ENCODE measurements around the gene CEP164. TPM values are rescaled to one million over a fixed set of nuclear protein-coding genes. Genes with fewer than 3 reads are reported as not detected.

The CEP164 gene
- polyA plus RNA-seq, 3 donors = 4.3 to 32.1 (median 8.0) TPM

DNA sequence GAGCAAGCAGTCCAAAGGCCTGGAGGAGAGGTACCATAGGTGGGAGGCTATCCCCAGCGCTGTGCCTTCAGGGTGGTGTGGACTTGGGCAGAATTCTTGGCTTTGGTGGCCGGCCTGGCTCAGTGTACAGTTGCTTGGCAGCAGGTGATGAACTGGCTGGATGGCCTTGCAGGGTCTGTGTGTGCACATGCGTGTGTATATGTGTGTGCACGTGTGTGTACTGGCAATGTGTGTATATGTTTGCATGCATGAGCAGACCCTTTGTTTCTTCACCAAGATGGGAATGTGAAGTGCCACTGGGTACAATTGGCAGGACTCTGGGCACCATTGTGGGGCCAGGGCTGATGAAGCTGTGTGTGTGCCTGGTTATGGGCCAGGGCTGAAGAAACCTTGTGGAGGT is 53.0 kb downstream of the CEP164 start:
- H3K27ac Mint-ChIP-seq = no peak overlapping the region

DNA sequence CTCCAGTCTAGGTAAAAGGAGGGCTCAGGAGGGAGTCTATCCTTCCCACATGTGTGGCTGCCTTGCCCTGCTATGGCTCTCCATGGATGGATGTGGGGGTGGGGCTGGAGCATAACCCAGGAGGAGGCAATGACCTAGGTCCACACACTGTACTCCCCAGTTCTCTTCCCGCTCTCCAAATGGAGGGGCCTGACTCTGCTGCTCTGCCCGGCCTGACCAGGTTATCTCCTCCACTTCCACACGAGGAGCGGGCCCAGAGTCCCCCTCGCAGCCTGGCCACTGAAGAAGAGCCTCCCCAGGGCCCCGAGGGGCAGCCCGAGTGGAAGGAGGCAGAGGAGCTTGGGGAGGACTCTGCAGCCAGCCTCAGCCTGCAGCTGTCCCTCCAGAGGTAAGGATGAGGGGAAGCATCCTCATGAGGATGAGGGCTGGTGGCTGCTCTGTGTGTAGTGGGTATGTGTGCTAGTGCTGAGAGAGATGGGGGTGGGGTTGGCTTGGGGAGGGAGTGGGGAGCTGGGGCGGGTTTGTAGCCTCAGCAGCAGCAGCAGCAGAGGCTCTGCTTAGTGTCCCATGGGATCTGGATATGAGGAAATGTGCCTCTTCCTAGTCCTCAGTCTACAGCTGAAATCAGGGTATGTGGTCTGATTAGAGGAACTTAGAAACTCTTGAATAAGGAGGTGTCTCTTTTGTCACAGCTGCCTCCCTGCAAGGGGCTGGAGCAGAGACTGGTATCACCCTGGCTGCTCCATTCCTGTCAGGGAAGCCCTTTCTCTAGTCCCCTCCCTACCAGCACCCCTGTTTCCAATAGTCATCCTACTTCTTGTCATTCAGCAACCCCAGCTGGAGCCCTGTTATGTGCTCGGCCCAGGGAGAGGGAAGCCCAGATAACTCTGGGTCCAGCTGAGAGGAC is 54.1 kb downstream of the CEP164 start:
- DNase-seq = no peak
- Histone ChIP-seq H3K27ac (ENCODE audit: low read depth in 1 of 2, low read length in 2 of 2) (no peak overlapping the region), H3K4me2 (replicated peaks; ENCODE audit: extremely low read depth, low read length, poor library complexity, severe bottlenecking) (no peak overlapping the region), H3K9me3 (replicated peaks in 1 of 2; ENCODE audit: control insufficient read depth in 1 of 2, insufficient read depth in 1 of 2, low read length in 2 of 2) (no peaks in the 10 kb centered on the region), H3K27me3 (ENCODE audit: control insufficient read depth in 2 of 2, insufficient read depth in 2 of 2, low read length in 2 of 2) (no peaks in the 10 kb centered on the region), H3K9ac (ENCODE audit: insufficient read depth, low read length, poor library complexity, severe bottlenecking) (no peak overlapping the region), H3K4me1 (ENCODE audit: control insufficient read depth in 1 of 2, insufficient read depth in 2 of 2, low read length in 2 of 2) (no peaks in the 10 kb centered on the region), H4K20me1 (ENCODE audit: insufficient read depth, low read length) (no peaks in the 10 kb centered on the region), H3K4me3 (replicated peaks in 1 of 3; ENCODE audit: low read depth in 2 of 3, low read length in 3 of 3) (no peak overlapping the region), H2AFZ (ENCODE audit: insufficient read depth, low read depth, low read length, poor library complexity, severe bottlenecking) (no peak overlapping the region), H3K79me2 (ENCODE audit: insufficient read depth, low read length) (no peaks in the 10 kb centered on the region), H3K36me3 (replicated peaks in 1 of 2; ENCODE audit: control insufficient read depth in 1 of 2, insufficient read depth in 2 of 2, low read length in 2 of 2) (peaks cover 56 to 96% of the 10 kb centered on the region in 2 donors)
- no peak overlapping the region for H3K4me3 Mint-ChIP-seq
- no peak overlapping the region for H3K27ac Mint-ChIP-seq
- H3K9me3 Mint-ChIP-seq = no peaks in the 10 kb centered on the region
- no peaks in the 10 kb centered on the region for H3K27me3 Mint-ChIP-seq (ENCODE audit: low read depth in 3 of 3)
- WGBS (ENCODE audit: insufficient coverage) = 100% methylated on average over 4 of the region's 9 CpGs
- TF ChIP-seq, protein P1, sequence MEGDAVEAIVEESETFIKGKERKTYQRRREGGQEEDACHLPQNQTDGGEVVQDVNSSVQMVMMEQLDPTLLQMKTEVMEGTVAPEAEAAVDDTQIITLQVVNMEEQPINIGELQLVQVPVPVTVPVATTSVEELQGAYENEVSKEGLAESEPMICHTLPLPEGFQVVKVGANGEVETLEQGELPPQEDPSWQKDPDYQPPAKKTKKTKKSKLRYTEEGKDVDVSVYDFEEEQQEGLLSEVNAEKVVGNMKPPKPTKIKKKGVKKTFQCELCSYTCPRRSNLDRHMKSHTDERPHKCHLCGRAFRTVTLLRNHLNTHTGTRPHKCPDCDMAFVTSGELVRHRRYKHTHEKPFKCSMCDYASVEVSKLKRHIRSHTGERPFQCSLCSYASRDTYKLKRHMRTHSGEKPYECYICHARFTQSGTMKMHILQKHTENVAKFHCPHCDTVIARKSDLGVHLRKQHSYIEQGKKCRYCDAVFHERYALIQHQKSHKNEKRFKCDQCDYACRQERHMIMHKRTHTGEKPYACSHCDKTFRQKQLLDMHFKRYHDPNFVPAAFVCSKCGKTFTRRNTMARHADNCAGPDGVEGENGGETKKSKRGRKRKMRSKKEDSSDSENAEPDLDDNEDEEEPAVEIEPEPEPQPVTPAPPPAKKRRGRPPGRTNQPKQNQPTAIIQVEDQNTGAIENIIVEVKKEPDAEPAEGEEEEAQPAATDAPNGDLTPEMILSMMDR (IDR thresholded peaks at IDR 0.05) = no peak
- intact Hi-C loops (cut with micrococcal nuclease) = no loop called here
- peaks cover 80 to 90% of the 10 kb centered on the region in 2 donors for H3K36me3 Mint-ChIP-seq
- H3K4me1 Mint-ChIP-seq = no peaks in the 10 kb centered on the region

More for the DNA sequence above, 53.0 kb downstream of the CEP164 start:
- H3K4me1 Mint-ChIP-seq = no peaks in the 10 kb centered on the region
- peaks cover 82 to 90% of the 10 kb centered on the region in 2 donors for H3K36me3 Mint-ChIP-seq
- DNase-seq = no peak
- H3K79me2 ChIP-seq (ENCODE audit: insufficient read depth, low read length) = no peaks in the 10 kb centered on the region
- H3K36me3 ChIP-seq (replicated peaks in 1 of 2; ENCODE audit: control insufficient read depth in 1 of 2, insufficient read depth in 2 of 2, low read length in 2 of 2) = peaks cover 55 to 96% of the 10 kb centered on the region in 2 donors
- no peaks in the 10 kb centered on the region for H3K9me3 Mint-ChIP-seq
- no peak overlapping the region for H3K27ac ChIP-seq (ENCODE audit: low read depth in 1 of 2, low read length in 2 of 2)
- no peaks in the 10 kb centered on the region for H3K27me3 ChIP-seq (ENCODE audit: control insufficient read depth in 2 of 2, insufficient read depth in 2 of 2, low read length in 2 of 2)
- H3K4me1 ChIP-seq (ENCODE audit: control insufficient read depth in 1 of 2, insufficient read depth in 2 of 2, low read length in 2 of 2) = no peaks in the 10 kb centered on the region
- intact Hi-C loops (cut with micrococcal nuclease) = no loop called here
- peaks cover 0 to 1% (median 0%) of the 10 kb centered on the region in 3 donors for H3K27me3 Mint-ChIP-seq (ENCODE audit: low read depth in 3 of 3)
- no peak overlapping the region for H3K9ac ChIP-seq (ENCODE audit: insufficient read depth, low read length, poor library complexity, severe bottlenecking)
- no peak overlapping the region for H2AFZ ChIP-seq (ENCODE audit: insufficient read depth, low read depth, low read length, poor library complexity, severe bottlenecking)
- H3K4me2 ChIP-seq (replicated peaks; ENCODE audit: extremely low read depth, low read length, poor library complexity, severe bottlenecking) = no peak overlapping the region
- no peak overlapping the region for H3K4me3 Mint-ChIP-seq
- H3K4me3 ChIP-seq (replicated peaks in 1 of 3; ENCODE audit: low read depth in 2 of 3, low read length in 3 of 3) = no peak overlapping the region
- H3K9me3 ChIP-seq (replicated peaks in 1 of 2; ENCODE audit: control insufficient read depth in 1 of 2, insufficient read depth in 1 of 2, low read length in 2 of 2) = no peaks in the 10 kb centered on the region
- TF ChIP-seq, protein P1 (IDR thresholded peaks at IDR 0.05) = no peak
- WGBS (ENCODE audit: insufficient coverage) = 94% methylated on average over 4 of the region's 4 CpGs
- no peaks in the 10 kb centered on the region for H4K20me1 ChIP-seq (ENCODE audit: insufficient read depth, low read length)
